EL (cell line): ENCODE results near the gene CYBA.

Experiments used
- DNase-seq: peaks from one replicate; pipeline ENCODE4 v3.0.0-alpha.2; 2016

Gene CYBA

DNA sequence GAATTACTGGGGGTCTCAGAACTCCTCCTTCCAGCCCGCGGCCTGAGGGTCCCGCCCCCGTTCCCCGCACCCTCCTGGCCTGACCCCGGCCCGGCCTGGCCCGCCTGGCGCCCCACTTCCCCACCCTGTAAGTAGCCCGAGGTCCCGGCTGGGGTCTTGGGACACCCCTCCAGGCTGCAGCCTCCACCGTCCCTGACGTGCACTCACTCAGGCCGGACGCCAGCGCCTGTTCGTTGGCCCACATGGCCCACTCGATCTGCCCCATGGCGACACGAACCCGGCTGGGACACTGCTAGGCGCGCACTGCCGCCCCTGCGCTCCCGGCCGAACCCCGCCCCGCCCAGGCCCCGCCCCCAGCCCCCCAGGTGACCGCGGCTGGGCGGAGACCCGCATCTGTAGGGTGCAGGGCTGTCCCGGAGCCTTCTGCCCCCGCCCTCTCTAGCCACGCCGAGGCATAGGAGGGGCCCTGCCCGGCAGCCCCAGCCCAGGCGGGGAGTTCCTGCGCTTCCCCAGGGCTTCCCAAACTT, at the start of gene CYBA:
Gene CYBA, minus strand, starts transcription at position 305 of the 527 bp plus-strand sequence. Its CDS starts 40 bp downstream, at position 265.
- DNase-seq = peak; percentile 72

DNA sequence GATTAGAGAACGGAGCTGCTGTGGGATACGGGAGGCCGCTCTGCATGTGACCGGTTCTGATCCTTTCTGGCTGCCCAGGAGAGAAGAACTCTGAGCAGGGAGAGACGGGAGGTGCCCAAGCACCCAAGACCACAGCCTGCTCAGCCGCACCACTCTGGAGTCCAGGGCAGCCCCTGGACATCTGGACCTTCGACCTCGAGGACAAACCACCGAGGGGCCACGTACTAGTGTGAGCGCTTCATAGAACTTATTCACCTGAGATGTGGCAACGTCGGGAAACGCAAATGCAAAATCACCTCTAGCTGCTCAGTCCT, 49.4 kb upstream of the CYBA start:
- no peak for DNase-seq

DNA sequence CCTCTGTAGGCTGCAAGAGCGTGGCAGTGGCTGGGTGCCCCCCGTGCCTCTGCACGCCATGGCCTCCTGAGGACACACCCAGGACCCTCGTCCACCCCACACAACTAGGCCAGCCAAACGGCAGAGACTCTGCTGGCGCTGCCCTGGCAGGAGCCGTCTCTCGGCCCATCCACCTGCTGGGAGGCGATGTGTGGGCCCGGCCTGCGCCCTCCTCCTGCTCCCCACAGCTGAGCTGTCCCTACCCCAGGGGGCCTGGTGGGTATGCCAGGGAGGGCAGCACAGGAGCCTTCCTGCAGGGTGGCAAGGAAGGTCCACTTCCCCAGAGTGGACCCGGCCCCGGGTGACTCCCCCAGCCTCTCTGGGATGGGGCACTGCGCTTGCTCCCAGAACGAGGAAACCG, 48.3 kb upstream of the CYBA start:
- no peak for DNase-seq

DNA sequence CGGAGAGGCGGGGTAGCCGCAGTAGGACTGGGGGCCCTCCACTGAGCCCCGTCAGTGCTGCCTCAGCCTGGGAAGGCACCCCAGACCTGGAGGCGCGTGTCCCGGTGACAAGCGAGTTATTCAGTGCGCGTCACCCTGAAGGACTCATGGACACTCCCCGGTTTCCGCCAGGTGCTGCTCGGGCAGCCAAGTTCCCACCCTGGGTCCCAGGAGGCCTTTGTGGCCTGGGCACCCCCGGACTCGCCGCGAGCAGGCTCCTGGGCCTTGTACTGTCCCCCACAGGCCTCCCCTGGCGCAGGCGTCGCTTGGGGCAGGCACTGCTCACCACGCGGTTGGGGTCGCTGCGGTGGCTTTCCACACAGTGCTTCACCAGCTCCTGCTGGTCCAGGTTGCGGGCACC, 47.8 kb upstream of the CYBA start:
- DNase-seq = no peak

DNA sequence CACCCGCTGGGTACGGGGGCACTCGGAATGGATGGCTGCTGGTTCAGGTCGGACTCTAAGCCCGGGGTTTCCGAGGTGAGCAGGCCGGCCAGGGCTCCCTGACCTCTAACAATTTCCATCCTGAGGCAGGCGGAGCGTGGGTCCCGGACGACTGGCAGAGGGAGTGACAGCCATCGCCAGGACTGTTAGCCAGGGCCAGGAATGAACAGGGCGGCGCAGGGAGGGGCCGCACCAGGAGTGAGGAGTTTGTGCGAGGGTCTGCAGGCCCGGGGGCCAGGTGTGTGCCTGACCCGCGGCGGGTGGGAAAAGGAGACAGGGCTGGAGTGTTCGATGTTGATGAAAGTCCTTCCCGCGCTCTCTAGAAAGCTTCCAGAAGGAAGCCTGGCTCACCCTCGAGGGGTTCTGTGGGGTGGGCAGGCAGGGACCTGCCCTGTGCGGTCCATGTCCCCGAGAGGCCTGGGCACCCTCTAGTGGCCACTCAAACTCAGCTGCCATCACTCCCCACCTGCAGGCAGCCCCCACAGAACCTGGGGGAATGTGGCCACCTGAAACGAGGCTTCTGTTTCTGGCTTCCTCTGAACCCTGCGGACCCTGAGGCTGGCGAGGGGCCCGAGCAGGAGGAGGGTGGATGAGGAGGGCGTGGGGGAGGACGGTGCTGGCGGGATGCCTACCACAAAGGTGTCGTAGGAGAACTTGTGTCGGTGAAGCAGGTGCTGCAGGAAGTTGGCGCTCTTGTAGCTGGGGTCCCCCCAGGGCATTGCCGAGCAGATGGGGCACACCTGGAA, 47.2 kb upstream of the CYBA start:
- no peak for DNase-seq

DNA sequence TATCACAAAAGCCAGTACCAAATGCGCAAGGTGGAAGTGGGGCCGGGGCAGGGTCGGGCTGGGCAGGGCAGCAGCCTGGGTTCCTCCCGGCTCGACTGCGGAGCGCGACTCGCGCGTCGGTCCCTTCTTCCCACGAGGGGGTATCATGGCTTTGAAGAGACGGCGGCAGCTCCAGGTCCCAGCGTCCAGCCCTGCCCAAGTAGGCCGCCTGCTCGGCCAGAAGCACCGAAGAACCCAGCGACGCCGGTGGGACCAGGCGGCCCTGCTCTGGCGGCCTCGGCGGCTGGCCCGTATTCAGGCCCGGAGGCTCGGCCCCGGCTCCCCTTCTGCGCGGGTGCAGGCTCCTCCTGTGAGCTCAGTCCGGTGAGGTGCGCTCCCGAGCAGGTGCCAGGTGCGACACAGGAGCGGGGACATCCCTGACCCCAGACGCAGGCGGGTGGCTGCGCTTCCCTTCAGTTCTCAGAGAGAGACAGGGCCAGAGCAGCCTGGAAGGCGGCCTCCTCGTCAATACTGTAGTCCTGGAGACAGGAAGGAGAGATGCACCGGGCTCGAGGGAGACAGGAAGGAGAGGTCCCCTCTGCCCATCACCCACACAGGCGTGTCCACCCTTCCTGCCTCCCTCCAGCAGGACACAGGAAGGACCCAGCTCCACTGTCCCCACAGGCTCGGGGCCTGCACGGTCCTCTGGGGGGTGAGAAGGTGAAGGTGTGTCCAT, 46.4 kb upstream of the CYBA start:
- DNase-seq = no peak

DNA sequence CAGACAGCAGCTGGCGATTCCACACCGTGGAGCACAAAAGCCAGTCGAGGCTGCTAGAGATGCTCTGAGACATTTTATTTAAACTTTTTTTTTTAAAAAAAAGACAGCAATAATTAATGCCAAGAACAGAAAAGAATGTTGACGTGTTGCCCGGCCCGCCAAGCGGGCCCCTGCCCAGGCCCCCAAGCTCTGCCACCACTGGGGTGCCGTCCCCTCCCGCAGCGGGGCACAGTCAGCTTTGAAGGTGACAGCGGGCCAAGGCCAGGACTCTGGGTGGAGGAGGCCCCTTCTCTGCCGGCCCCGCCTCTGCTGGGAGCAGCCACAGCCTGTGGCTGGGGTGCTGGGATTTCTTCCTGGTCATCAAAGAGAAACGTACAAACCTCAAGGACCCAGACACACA, 45.6 kb upstream of the CYBA start:
- DNase-seq = no peak

DNA sequence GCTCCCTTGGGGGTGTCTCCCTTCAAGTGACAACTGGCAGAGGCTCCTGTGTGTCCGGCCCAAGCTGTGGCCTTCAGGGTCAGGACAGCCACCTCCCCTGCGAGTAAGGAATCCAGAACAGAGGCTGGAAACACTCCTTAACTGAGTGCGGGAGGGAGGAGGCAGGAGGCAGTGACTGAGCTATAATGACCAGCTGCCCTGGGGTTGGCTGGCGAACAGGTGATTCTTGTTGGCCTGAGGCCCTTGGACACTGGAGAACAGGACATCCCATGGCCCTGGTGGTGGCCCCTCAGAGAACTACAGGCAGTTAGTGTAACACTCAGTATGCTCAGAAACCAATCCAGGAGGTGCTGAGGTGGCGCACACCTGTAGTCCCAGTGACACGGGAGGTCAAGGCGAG, 44.9 kb upstream of the CYBA start:
- no peak for DNase-seq

DNA sequence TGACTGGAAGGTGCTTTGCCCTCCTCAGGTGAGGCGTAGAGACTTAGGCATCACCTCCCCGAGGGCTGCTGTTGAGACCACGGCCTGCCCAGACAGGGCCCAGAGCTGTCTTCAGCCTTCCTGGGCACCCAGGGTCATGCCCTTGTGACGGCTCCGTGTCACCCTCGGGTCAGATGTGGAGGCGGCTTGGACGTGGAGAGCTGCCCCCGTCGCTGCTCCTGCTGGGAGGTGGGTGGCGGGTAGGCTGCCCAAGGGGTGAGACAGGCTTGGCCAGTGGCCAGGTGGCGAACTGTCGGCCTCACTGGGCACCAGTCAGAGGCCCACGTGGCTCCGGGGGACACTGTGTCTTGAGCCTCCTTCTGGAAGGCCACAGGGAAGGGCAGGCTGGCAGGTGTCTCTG, 44.4 kb upstream of the CYBA start:
- no peak for DNase-seq

DNA sequence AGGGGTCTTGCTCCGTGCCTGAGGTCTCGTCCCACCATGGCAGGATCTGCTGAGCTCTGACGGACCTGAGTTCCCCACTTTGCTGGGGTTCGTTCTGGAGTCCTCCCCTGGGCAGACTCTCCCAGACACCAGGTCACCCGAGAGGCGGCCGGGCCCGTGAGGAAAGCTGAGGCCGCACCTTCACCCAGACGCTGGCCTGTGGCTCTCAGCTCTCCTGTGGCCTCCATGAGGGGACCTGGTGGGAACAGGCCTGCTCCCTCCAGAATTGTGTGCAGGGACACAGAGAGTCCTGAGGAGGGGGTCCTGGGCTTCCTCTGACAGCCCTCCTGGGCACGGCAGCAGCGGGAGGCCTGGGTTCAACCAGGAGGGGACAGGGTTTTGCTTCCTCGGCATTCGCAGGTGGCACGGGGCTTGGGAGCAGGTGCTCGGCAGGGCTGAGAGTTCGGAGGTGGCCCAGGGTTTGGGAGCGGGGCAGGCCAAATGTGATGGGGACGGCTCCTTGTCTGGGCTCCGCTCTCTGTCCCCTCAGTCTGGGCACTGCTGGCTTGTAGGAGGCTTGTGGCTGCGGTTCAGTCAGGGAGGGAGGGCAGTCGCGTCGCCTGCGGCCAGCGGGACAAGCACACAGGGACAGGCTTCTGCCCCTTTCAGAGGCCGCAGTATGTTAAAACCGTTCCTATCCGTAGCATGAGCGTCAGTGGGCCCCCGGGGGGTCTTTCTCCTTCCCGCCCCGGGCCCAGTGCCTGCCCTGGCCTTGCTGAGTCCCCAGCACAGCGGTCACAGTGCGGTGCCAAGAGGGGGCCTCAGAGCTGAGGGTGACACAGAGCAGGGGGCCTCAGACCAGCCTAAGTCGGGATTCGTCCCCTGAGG, 43.6 kb upstream of the CYBA start:
- no peak for DNase-seq

DNA sequence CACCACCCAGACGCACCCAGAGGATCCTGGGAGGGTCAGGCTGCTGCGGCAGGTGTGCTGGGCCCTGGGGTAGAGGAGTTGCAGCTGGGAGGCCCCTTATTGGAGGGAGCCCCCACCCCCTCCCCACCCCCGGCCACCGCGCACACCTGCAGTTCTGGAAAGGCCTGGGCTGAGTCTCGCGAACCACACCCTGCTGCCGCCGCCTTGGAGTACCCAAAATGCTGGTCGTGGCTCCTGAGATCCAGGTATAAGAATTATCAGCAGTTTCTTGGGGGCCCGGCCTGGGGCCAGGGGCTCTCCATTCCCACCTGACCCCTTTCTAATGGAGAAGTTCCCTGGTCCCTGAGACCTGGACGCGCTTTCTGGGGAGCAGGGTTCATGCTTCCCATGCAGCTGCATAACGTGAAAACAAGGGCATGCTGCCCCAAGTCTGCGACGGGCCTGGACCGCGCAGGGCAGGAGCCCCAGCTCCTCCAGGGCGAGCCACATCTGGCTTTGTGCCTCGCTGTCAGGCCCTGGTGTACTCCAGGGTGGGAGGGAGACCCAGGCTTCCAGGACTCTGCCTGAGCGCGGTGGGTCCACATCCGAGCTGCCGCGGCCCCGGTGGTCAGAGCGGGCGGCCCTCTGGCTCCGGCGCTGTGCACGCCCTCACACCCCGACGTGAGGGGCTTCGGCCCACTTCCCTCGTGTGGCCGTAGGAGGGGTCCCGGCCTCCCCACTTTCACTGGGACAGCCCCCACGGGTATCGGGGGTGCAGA, 42.7 kb upstream of the CYBA start:
- DNase-seq = no peak

DNA sequence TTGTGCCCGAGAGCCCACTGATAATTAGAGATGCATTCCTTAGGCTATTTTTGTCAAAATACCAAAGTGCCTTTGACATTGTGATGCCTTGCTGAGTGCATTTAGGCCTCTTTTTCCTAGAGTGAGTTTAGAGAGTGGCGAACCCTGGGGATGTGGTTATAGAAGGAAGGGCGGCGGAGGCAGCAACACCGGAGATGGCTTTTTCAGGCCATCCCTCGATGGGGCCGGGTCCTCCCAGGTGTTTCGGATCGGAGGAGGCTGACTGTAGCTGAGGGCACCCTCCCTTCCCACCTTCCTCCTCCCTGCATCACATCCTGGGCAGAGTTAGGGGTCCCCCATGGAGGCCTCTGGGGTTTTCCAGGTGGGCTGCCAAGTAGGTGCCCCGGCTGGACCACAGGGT, 42.0 kb upstream of the CYBA start:
- DNase-seq = no peak

DNA sequence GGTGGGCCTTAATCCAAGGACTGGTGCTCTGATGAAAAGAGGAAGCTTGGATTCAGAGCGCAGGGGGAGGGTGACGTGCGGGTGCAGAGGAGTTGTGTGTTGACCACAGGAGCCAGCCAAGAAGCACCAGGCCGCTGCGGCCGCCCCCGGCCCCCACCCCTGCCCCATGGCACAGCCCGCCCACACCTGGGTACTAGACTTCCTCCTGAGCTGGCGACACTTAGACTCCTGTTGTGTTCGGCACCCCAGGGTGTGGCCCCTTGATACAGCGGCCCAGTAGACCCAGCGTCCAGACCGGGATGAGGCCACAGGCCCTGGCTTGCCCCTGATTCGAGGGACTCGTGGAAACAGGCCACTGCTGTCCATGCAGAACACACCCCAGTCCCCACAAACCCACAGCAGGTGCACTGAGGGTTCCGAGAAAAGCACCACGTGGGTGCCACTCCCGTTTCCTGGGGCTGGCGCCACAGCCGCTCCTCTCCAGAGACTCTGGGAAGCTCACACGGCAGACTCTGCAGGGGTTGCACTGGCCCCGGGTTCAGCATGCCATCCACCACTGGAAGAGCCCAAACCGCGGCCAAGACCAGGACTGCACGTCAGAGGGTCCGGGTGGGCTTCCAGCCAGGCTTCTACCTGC, 41.2 kb upstream of the CYBA start:
- no peak for DNase-seq

DNA sequence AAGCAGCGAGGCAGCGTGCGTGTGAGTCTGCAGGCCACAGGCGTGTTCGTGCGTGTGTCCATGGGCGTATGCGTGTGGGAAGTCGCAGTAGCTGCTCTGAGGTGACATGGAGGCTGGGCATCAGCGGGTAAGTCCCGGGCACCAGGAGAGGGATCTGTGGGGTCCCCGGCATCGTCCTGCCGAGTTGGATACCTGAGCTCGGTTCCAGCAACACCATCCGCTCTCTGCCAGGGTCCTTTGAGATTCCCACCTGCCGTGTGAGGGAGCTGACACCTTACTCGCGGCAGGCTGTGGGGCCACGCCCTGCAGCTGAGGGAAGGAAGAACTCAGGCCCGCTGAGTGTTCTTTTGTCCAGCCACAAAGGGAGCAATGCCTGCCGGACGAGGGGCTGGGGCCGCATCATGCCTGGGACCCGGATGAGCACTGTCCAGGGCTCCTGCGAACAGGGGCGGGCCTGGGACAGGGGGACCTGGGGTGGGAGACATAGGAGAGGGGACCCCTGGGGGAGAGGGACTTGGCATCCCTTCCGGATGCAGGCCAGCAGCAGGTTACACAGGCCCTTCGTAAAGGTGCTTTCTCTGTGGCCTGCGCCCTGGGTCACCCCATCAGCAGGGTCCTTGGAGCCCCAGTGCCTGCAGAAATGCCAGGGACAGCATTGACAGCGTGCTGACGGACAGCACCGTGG, 40.4 kb upstream of the CYBA start:
- no peak for DNase-seq

DNA sequence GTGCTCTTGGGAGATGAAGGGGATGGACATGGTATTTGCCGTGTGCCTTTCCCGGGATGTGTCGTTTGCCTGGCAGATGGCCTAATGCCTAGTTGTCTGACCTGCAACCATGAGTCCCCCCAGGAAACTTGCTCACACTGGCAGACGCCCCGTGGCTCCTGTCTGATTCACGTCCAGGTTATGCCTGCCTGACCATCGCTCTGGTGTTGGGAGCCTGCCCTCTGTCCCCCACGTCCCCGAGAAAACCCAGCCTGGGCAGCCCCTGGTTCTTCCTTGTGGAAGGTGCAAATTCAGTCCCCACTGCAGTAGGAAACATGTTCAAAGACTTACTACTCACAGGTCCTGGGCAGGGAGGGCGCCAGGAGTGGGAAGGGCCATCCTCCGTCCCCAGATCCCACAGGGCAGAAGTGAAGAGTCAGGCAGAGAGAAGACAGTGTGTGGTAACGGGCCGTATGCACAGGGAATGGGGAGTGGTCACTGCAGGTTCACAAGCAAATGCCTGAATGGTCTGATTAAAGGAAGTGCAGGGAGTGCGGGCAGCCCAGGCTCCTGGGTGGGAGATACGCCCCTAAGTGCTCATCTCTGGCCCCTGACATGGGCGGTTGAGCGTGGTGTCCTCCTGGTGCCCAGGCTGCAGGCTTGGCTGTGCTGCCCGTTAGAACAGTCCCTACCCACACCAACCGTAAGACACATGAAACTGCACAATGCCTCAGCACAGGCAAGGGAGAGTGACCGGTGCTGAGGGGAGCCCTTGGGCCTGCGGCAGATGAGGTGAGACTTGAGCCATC, 39.7 kb upstream of the CYBA start:
- DNase-seq = no peak

DNA sequence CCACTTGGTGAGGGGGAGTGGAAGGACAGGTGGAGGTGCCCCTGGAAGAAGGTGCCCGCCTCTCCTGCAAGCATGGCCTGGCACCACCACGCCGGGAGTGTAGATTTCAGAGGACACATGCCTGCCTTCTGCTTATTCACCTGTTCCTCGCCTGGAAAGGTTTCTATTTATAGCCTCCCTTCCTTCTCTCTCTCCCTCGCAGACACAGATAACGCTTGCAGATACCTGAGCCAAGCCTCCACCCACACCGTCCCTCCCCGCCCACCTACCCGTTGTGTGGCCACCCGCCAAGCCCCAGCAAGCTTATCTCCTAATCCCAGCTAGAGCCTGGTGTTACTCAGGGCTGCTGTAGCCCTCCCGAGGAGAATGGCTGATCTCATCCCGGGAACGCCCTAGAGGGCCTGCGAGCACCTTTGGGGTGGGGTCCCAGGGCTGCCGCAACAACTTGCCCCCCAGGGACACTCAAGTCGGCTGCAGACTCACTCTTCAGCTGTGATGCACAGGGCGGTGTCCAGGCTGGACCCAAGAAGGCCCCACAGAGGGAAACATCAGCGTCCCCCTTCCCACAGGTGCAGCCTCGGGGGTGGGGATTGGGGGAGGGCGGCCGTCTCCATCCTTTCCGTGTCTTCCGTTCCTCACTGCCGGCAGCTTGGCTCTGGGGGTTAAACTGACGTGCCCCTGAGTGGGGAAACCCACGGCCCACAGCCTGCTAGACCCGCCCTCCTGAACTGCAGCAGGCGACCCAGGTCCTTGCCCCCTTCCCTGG, 37.3 kb upstream of the CYBA start:
- DNase-seq = no peak

DNA sequence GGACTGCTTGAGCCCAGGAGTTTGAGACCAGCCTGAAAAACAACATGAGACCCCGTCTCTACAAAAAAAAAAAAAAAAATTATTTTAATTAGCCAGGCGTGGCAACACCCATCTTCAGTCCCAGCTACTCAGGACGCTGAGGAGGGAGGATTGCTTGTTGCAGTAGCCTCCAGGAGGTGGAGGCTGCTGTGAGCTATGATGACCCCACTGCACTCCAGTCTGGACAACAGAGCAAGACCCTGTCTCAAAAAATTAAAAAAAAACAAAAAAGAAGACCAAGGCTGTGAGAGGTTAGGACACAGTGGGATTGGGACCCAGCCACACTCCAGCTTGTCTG, 36.8 kb upstream of the CYBA start:
- no peak for DNase-seq

DNA sequence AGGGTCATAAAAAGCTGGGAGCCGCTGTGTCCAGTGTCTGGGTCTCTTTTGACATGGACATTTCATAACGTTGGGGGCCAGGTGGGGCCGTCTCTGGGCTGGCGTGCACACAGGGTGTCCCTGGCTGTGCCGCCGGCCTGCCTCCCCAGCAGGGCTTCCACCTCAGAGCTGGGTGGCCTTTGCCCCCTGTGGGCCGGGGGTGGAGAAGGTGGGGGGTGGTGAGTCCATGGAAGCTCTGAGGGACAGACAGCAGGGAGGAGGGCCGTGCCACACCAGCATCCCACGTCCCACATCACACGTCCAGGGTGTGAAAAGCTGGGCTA, 36.4 kb upstream of the CYBA start:
- no peak for DNase-seq

DNA sequence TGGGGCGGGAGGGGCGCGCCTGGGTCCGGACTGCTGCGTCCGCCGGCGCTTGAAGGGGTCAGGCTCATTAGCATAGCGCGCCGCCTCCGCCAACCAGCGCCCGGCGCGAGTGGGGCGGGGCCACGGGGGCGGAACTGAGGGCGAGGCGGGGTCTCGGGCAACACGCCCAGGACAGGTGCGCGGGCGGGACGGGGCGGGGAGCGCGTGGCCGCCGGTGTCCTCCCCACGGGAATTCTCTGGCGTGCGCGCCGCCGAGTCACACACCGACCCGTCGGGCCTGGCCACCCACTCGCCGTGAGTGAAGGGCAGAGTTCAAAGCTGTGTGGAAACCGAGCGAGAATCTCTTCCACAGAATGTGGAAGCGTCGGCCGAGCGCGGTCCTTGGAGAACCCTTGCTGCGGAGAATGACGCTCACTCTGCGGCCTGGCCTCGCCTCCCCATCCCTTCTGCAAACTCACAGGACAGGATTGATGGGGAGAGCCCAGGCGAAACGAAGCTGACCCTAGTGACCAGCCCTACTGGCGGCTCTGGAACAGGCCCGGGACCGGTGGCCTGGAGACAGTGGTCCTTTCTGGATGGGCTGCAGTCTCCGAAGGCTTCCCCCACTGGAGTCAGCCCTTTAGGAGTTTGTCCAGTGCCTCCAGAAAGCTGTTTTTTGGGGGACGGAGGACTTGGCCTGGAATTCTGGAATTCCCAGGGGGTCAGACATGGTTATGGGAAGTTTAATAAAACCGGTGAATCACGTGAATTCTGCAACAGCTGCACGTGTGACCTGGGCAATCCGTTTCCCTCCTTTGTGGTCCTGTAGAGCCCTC, 35.8 kb upstream of the CYBA start, which contains the start of gene SNAI3:
Gene SNAI3, minus strand, starts transcription at position 69 of the 815 bp plus-strand sequence. CDS start 101 bp downstream, outside the sequence.
- peak; percentile 59 for DNase-seq
